Panc1 (cell line): ENCODE data around the gene EME1.

Experiments used
- CTCF ChIP-seq: fragments of 450-650 bp; IDR thresholded peaks from 2 replicates; pipeline ENCODE4 v1.5.1; 2017; ENCODE audit warnings: mild to moderate bottlenecking
- POLR2AphosphoS5 ChIP-seq: IDR thresholded peaks from 2 replicates; pipeline ENCODE4 v1.6.1; 2012; ENCODE audit warnings: mild to moderate bottlenecking, low read depth, low read length, moderate library complexity
- REST ChIP-seq, 2 experiments: IDR thresholded peaks; 2 replicates each; pipeline ENCODE4 v1.6.1; 2011 to 2012; ENCODE audit warnings: low read depth in 2 of 2, control low read depth in 1 of 2, low read length in 1 of 2, mild to moderate bottlenecking in 1 of 2, moderate library complexity in 1 of 2; ENCODE audit not compliant: insufficient read depth in 1 of 2
- SIN3A ChIP-seq: IDR thresholded peaks from 2 replicates; pipeline ENCODE4 v1.6.1; 2012; ENCODE audit warnings: low read depth, mild to moderate bottlenecking, low read length, moderate library complexity, borderline replicate concordance; ENCODE audit not compliant: insufficient read depth

- no peak for TF ChIP-seq CTCF
- no peak for TF ChIP-seq POLR2AphosphoS5
- TF ChIP-seq REST (IDR thresholded peaks at IDR 0.05; ENCODE audit: insufficient read depth in 1 of 2, low read depth in 2 of 2, low read length in 1 of 2), result no peak
- TF ChIP-seq SIN3A, result no peak
These were observed 17.2 kb upstream of the EME1 start for GRCh38 chr17:50355701-50356341.
